IMR-90 (cell line): ENCODE data around the gene LYZ. TPM values are rescaled to one million over a fixed set of nuclear protein-coding genes. Genes with fewer than 3 reads are reported as not detected.

Source experiments
- ATAC-seq: fragments of 200-7000 bp; cut with Tn5 transposase; 2 replicates; pipeline ENCODE4 v1.9.1; 2020; ENCODE audit warnings: low read depth, mild to moderate bottlenecking, moderate library complexity
- BruUV-seq: library from RNA; stranded (reverse); fragments of 400-500 nt; replicated peaks from 2 replicates; lab custom pipeline; 2021; lab: Mats Ljungman, UMichigan
- CTCF ChIA-PET: fragments of 300-600 bp; formaldehyde crosslinking; extraction: SDS; loops from one replicate; lab custom pipeline; 2021; ENCODE audit warnings: antibody characterized with exemption; lab: Yijun Ruan, JAX
- POLR2A ChIA-PET: fragments of 300-600 bp; sonication (Branson Sonifier 250); formaldehyde crosslinking; loops from one replicate; lab custom pipeline; 2022; ENCODE audit warnings: antibody characterized with exemption; ENCODE audit not compliant: unreplicated experiment; lab: Charles Lee
- DNase-seq: peaks from one replicate; pipeline ENCODE4 v3.0.0; 2013
- H2AFZ ChIP-seq: replicated peaks from 2 replicates; pipeline ENCODE3; 2013; ENCODE audit warnings: low read length, mild to moderate bottlenecking; ENCODE audit not compliant: poor library complexity
- H2AK5ac ChIP-seq: 2 replicates; pipeline ENCODE4 v1.6.1; 2013; ENCODE audit warnings: low read depth, low read length, inconsistent platforms
- H2AK9ac ChIP-seq: replicated peaks from 2 replicates; pipeline ENCODE3; 2013; ENCODE audit warnings: mild to moderate bottlenecking, low read depth, low read length, moderate library complexity; ENCODE audit not compliant: poor library complexity
- H2BK120ac ChIP-seq: 2 replicates; pipeline ENCODE4 v1.6.1; 2013; ENCODE audit warnings: low read depth, low read length, inconsistent platforms
- H2BK15ac ChIP-seq: 3 replicates; pipeline ENCODE4 v1.6.1; 2013; ENCODE audit warnings: low read depth, low read length, inconsistent platforms
- H2BK20ac ChIP-seq: 2 replicates; pipeline ENCODE4 v1.6.1; 2013; ENCODE audit warnings: low read depth, mild to moderate bottlenecking, inconsistent platforms, low read length, moderate library complexity
- H2BK5ac ChIP-seq: 2 replicates; pipeline ENCODE4 v1.6.1; 2013; ENCODE audit warnings: mild to moderate bottlenecking, low read depth, low read length, inconsistent platforms; ENCODE audit not compliant: poor library complexity, severe bottlenecking
- H3K14ac ChIP-seq: replicated peaks from 2 replicates; pipeline ENCODE4 v1.6.1; 2013; ENCODE audit warnings: low read depth, low read length, inconsistent platforms
- H3K18ac ChIP-seq: 2 replicates; pipeline ENCODE4 v1.6.1; 2013; ENCODE audit warnings: low read depth, low read length, control low read depth
- H3K23ac ChIP-seq: 2 replicates; pipeline ENCODE4 v1.6.1; 2013; ENCODE audit warnings: low read depth, low read length, inconsistent platforms
- H3K27ac ChIP-seq: 2 replicates; pipeline ENCODE4 v1.5.1; 2013; ENCODE audit warnings: mild to moderate bottlenecking, control low read depth, low read length; ENCODE audit not compliant: insufficient read depth
- H3K27me3 ChIP-seq: 2 replicates; pipeline ENCODE4 v1.6.1; 2013; ENCODE audit warnings: low read length; ENCODE audit not compliant: control insufficient read depth, insufficient read depth
- H3K36me3 ChIP-seq: 2 replicates; pipeline ENCODE4 v1.6.1; 2013; ENCODE audit warnings: low read length, mixed read lengths; ENCODE audit not compliant: control insufficient read depth, insufficient read depth
- H3K4ac ChIP-seq: 2 replicates; pipeline ENCODE4 v1.6.1; 2013; ENCODE audit warnings: low read depth, low read length, inconsistent platforms
- H3K4me1 ChIP-seq: 2 replicates; pipeline ENCODE4 v1.6.1; 2013; ENCODE audit warnings: low read length, mixed read lengths; ENCODE audit not compliant: control insufficient read depth, insufficient read depth
- H3K4me2 ChIP-seq: 2 replicates; pipeline ENCODE4 v1.6.1; 2013; ENCODE audit warnings: low read depth, mild to moderate bottlenecking, control low read depth, low read length, moderate library complexity
- H3K4me3 ChIP-seq: 2 replicates; pipeline ENCODE4 v1.5.1; 2013; ENCODE audit warnings: low read depth, mild to moderate bottlenecking, control low read depth, low read length, moderate library complexity; ENCODE audit not compliant: insufficient read depth
- H3K56ac ChIP-seq: 2 replicates; pipeline ENCODE4 v1.6.1; 2013; ENCODE audit warnings: low read length, inconsistent platforms; ENCODE audit not compliant: insufficient read depth; ENCODE audit errors: extremely low read depth
- H3K79me1 ChIP-seq, 2 experiments: 2 replicates each; pipeline ENCODE4 v1.6.1; 2013; ENCODE audit warnings: low read length in 2 of 2, inconsistent platforms in 1 of 2, low read depth in 1 of 2
- H3K9ac ChIP-seq: 2 replicates; pipeline ENCODE4 v1.6.1; 2013; ENCODE audit warnings: low read depth, low read length, control low read depth
- H3K9me1 ChIP-seq: 2 replicates; pipeline ENCODE4 v1.6.1; 2013; ENCODE audit warnings: low read length, inconsistent platforms; ENCODE audit not compliant: insufficient read depth
- H3K9me3 ChIP-seq: 2 replicates; pipeline ENCODE4 v1.6.1; 2013; ENCODE audit warnings: low read length; ENCODE audit not compliant: control insufficient read depth, insufficient read depth
- H4K20me1 ChIP-seq: 2 replicates; pipeline ENCODE4 v1.6.1; 2013; ENCODE audit warnings: low read length, inconsistent platforms; ENCODE audit not compliant: insufficient read depth
- H4K5ac ChIP-seq: 2 replicates; pipeline ENCODE4 v1.6.1; 2013; ENCODE audit warnings: mild to moderate bottlenecking, low read depth, low read length, control low read depth
- H4K8ac ChIP-seq, 2 experiments: 2 replicates each; pipeline ENCODE4 v1.6.1; 2013; ENCODE audit warnings: low read depth in 2 of 2, low read length in 2 of 2, control low read depth in 1 of 2, inconsistent platforms in 1 of 2
- H4K91ac ChIP-seq: 2 replicates; pipeline ENCODE4 v1.6.1; 2013; ENCODE audit warnings: low read depth, low read length, inconsistent platforms; ENCODE audit not compliant: insufficient read depth
- BHLHE40 ChIP-seq: fragments of 150-350 bp; IDR thresholded peaks from 2 replicates; pipeline ENCODE4 v1.6.1; 2016; ENCODE audit warnings: mild to moderate bottlenecking, low read depth, low read length
- CEBPB ChIP-seq: IDR thresholded peaks from 2 replicates; pipeline ENCODE4 v1.6.1; 2012; ENCODE audit warnings: low read depth, low read length, improper control_type of control experiment
- MAFK ChIP-seq: IDR thresholded peaks from 2 replicates; pipeline ENCODE4 v1.6.1; 2012; ENCODE audit warnings: low read depth, low read length, improper control_type of control experiment
- MXI1 ChIP-seq: IDR thresholded peaks from 2 replicates; pipeline ENCODE4 v1.6.1; 2012; ENCODE audit warnings: low read depth, mild to moderate bottlenecking, low read length, moderate library complexity, borderline replicate concordance
- RAD21 ChIP-seq: IDR thresholded peaks from 2 replicates; pipeline ENCODE4 v1.6.1; 2012; ENCODE audit warnings: low read length, improper control_type of control experiment
- WGBS, 2 experiments: methylation state at CpG; one replicate each; pipeline versions ENCODE4 v1.1.5 to v1.1.7; 2013; ENCODE audit warnings: missing lambda C conversion rate in 2 of 2; ENCODE audit not compliant: insufficient read length in 1 of 2; ENCODE audit errors: extremely low coverage in 2 of 2; 5-methylcytosine and 5-hydroxymethylcytosine counted together
- dilution Hi-C: fragments of 300-500 bp; cut with HindIII; formaldehyde crosslinking; loops from one replicate; pipeline ENCODE4 v1.14.3; 2018; ENCODE audit warnings: low sequenced_read_pairs; ENCODE audit not compliant: unreplicated experiment
- in situ Hi-C: fragments of 300-500 bp; cut with MboI; formaldehyde crosslinking; loops from 3 replicates; pipeline ENCODE4 v1.14.3; 2019; ENCODE audit warnings: low sequenced_read_pairs, inconsistent platforms, mixed read lengths
- intact Hi-C: fragments of 100-400 bp; cut with micrococcal nuclease; formaldehyde crosslinking; loops from 2 replicates; pipeline ENCODE4 v1.10.0; 2022
- polyA plus RNA-seq, 3 experiments: library from polyadenylated mRNA; depleted of rRNA; stranded (reverse); fragments of >200 nt; gene quantifications; 2 replicates each; pipeline ENCODE4 v1.2.3, GENCODE V29; 2012; ENCODE audit warnings: low replicate concordance in 1 of 3
- total RNA-seq: library from RNA; depleted of rRNA; stranded (reverse); fragments of >200 nt; gene quantifications from 2 replicates; pipeline ENCODE4 v1.2.3, GENCODE V29; 2012
- TF ChIP-seq, protein P1 (sequence below): conservative IDR thresholded peaks from 2 replicates; pipeline ENCODE4 v1.5.1; 2012; ENCODE audit warnings: mild to moderate bottlenecking, low read depth, low read length, improper control_type of control experiment
- TF ChIP-seq, protein P2 (sequence below): fragments of 150-350 bp; IDR thresholded peaks from 2 replicates; pipeline ENCODE4 v1.6.1; 2017; ENCODE audit warnings: mild to moderate bottlenecking, antibody characterized with exemption, low read length, low read depth

LYZ gene
- total and polyA plus RNA-seq, 2 of the 4 experiments (the other 2 are of a cell fraction) = not detected

DNA sequence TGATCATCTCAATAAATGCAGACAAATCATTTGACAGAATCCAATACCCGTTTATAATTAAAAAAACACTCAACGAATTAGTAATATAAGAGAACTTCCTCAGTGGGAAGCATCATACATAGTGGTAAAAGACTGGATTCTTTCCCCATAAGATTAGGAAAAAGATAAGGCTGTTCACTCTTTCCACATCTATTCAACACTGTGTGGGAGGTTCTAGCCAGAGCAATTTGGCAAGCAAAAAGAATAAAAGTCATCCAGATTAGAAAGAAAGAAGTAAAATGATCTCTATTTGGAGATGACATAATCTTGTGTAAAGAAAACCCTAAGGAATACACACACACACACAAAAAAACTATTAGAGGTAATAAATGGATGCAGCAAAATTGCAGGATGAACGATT lies 49.8 kb downstream of the LYZ start:
- H3K4me2 ChIP-seq = no peak overlapping the region
- ChIA-PET CTCF (no interaction called here), POLR2A (no interaction called here)
- H3K27ac ChIP-seq = no peak overlapping the region
- H3K9me1 ChIP-seq = no peaks in the 10 kb centered on the region
- H3K27me3 ChIP-seq = no peaks in the 10 kb centered on the region
- H3K18ac ChIP-seq = no peak overlapping the region
- H4K8ac ChIP-seq = no peak overlapping the region
- H4K20me1 ChIP-seq = no peaks in the 10 kb centered on the region
- no peak overlapping the region for H2BK120ac ChIP-seq
- no peak overlapping the region for H2AK5ac ChIP-seq
- H2BK5ac ChIP-seq = no peak overlapping the region
- H2BK20ac ChIP-seq = no peak overlapping the region
- H3K9ac ChIP-seq = no peak overlapping the region
- no peak overlapping the region for H3K4me3 ChIP-seq
- H3K23ac ChIP-seq = no peak overlapping the region
- ATAC-seq (no peak), DNase-seq (peak; percentile 62)
- H3K9me3 ChIP-seq = no peaks in the 10 kb centered on the region
- WGBS, 2 experiments = no CpG with 5 or more reads among the region's 3 CpGs
- H2AK9ac ChIP-seq = no peak overlapping the region
- no peak overlapping the region for H4K5ac ChIP-seq
- H2BK15ac ChIP-seq = no peak overlapping the region
- H2AFZ ChIP-seq = no peak overlapping the region
- no peak overlapping the region for H3K56ac ChIP-seq
- no peaks in the 10 kb centered on the region for H3K36me3 ChIP-seq
- intact Hi-C loops (no loop called here), dilution Hi-C loops (no loop called here), in situ Hi-C loops (no loop called here)
- no TSS peak for BruUV-seq
- no peaks in the 10 kb centered on the region; the same call in 1 of the 2 replicates for H3K4me1 ChIP-seq
- no peaks in the 10 kb centered on the region; a peak in 1 of 4 replicates for H3K79me1 ChIP-seq
- H4K91ac ChIP-seq = no peak overlapping the region
- H3K14ac ChIP-seq = no peak overlapping the region
- H3K4ac ChIP-seq = no peak overlapping the region
- TF ChIP-seq RAD21 (no peak), CEBPB (peak; percentile 21; the same call in 1 of the 2 replicates), MAFK (no peak), BHLHE40 (no peak), MXI1 (no peak)
- TF ChIP-seq, protein P1, sequence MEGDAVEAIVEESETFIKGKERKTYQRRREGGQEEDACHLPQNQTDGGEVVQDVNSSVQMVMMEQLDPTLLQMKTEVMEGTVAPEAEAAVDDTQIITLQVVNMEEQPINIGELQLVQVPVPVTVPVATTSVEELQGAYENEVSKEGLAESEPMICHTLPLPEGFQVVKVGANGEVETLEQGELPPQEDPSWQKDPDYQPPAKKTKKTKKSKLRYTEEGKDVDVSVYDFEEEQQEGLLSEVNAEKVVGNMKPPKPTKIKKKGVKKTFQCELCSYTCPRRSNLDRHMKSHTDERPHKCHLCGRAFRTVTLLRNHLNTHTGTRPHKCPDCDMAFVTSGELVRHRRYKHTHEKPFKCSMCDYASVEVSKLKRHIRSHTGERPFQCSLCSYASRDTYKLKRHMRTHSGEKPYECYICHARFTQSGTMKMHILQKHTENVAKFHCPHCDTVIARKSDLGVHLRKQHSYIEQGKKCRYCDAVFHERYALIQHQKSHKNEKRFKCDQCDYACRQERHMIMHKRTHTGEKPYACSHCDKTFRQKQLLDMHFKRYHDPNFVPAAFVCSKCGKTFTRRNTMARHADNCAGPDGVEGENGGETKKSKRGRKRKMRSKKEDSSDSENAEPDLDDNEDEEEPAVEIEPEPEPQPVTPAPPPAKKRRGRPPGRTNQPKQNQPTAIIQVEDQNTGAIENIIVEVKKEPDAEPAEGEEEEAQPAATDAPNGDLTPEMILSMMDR = no peak
- TF ChIP-seq, protein P2, sequence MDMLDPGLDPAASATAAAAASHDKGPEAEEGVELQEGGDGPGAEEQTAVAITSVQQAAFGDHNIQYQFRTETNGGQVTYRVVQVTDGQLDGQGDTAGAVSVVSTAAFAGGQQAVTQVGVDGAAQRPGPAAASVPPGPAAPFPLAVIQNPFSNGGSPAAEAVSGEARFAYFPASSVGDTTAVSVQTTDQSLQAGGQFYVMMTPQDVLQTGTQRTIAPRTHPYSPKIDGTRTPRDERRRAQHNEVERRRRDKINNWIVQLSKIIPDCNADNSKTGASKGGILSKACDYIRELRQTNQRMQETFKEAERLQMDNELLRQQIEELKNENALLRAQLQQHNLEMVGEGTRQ = no peak
